C4-2B (cell line): ENCODE measurements around the gene CARD8.

Experiments used
- CTCF ChIP-seq: fragments of 450-650 bp; conservative IDR thresholded peaks from 2 replicates; pipeline ENCODE4 v1.5.1; 2017; ENCODE audit warnings: mild to moderate bottlenecking
- ZFX ChIP-seq: fragments of 450-650 bp; IDR thresholded peaks from 2 replicates; pipeline ENCODE4 v1.6.1; 2017

DNA sequence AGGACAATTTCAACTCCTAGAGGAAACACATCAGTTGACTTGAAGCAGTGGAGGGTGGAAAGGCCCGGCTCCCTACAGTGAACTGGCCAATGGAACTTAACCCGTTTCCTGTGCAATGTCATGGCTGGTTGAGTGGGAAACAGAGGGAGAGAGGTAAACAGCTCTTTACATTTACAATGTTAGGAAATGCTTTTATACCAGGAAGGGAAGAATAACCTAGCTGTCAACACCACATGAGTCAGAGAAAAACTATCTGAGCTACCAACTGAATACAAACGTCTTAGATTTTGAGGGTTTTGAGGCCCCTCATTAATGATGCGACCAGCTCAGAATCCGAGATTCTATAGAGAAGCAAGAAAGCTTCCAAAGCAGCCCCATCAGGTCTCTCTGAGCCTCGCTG is 36.7 kb downstream of the CARD8 start:
- TF ChIP-seq CTCF: no peak
- no peak for TF ChIP-seq ZFX
